Measurements from ENCODE around the gene NALF2.

- no peak for TF ChIP-seq EZH2 (IDR thresholded peaks at IDR 0.05; ENCODE audit: low read length, unreplicated experiment)
- TF ChIP-seq CTCF (conservative IDR thresholded peaks at IDR 0.05; ENCODE audit: low read depth, low read length) = no peak
- no peak for TF ChIP-seq EZH2phosphoT487 (IDR thresholded peaks at IDR 0.05; ENCODE audit: borderline replicate concordance, low read length)
Measured at GRCh38 chrX:69504626-69505612, 793 bp downstream of the NALF2 start.

Data from PC-3 (cell line).